Suprapubic skin (tissue), 4 donors: ENCODE measurements around the gene ASF1A.

ENCODE experiments used
- POLR2A ChIP-seq, 2 donors: fragments of 450-650 bp; IDR thresholded peaks; one replicate each; pipeline ENCODE4 v1.6.1; 2017; ENCODE audit warnings: antibody characterized with exemption in 2 of 2, mild to moderate bottlenecking in 2 of 2, moderate library complexity in 2 of 2
- POLR2AphosphoS5 ChIP-seq, 3 donors: sonication (generic); formaldehyde crosslinking; IDR thresholded peaks; one replicate each; pipeline ENCODE4 v1.6.1; 2017; ENCODE audit warnings: antibody characterized with exemption in 3 of 3
- TF ChIP-seq, protein P1 (sequence below), 2 donors: fragments of 200-600 bp in 1 of 2; fragments of 450-650 bp in 1 of 2; sonication (generic) in 1 of 2; IDR thresholded peaks; one replicate each; pipeline ENCODE4 v1.5.1; 2016 to 2019; ENCODE audit warnings: antibody characterized with exemption in 2 of 2, mild to moderate bottlenecking in 1 of 2, moderate library complexity in 1 of 2

DNA sequence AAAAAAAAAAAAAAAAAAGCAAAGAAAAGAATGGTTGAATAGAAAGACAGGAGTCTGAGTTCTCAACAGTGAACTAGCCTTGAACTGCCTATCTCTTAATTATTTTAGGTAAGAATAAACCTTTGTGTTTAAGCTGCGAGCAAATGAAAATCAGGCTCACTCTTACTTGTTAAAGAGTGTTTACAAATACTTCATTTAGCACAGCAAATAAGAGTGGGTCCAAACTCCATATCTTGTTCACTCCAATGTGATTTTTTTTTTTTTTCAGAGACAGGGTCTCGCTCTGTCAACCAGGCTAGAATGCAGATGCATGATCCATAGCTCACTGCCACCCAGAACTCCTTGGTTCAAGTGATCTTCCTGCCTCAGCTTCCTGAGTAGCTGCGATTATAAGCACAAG lies 29.1 kb downstream of the ASF1A start:
- no peak for TF ChIP-seq POLR2A (IDR thresholded peaks at IDR 0.05)
- TF ChIP-seq, protein P1, sequence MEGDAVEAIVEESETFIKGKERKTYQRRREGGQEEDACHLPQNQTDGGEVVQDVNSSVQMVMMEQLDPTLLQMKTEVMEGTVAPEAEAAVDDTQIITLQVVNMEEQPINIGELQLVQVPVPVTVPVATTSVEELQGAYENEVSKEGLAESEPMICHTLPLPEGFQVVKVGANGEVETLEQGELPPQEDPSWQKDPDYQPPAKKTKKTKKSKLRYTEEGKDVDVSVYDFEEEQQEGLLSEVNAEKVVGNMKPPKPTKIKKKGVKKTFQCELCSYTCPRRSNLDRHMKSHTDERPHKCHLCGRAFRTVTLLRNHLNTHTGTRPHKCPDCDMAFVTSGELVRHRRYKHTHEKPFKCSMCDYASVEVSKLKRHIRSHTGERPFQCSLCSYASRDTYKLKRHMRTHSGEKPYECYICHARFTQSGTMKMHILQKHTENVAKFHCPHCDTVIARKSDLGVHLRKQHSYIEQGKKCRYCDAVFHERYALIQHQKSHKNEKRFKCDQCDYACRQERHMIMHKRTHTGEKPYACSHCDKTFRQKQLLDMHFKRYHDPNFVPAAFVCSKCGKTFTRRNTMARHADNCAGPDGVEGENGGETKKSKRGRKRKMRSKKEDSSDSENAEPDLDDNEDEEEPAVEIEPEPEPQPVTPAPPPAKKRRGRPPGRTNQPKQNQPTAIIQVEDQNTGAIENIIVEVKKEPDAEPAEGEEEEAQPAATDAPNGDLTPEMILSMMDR (IDR thresholded peaks at IDR 0.05), result no peak
- TF ChIP-seq POLR2AphosphoS5 (IDR thresholded peaks at IDR 0.05), result no peak
